Adipose tissue (tissue), 3 donors: ENCODE results near the gene SPATA3. TPM values are rescaled to one million over a fixed set of nuclear protein-coding genes. Genes with fewer than 3 reads are reported as not detected.
"Not testable (repeated sequence)": the region's sequence is repeated elsewhere in the genome, so short reads cannot be mapped to it uniquely, and the experiment has no call there.

Source experiments
- H3K27ac ChIP-seq: one replicate; pipeline ENCODE4 v1.5.1; 2013; ENCODE audit warnings: low read depth, low read length
- WGBS, 3 donors: extraction: QIAGEN DNeasy Blood & Tissue Kit; methylation state at CpG; one replicate each; pipeline ENCODE4 v1.1.7; 2013; 5-methylcytosine and 5-hydroxymethylcytosine counted together
- polyA plus RNA-seq, 3 donors: library from polyadenylated mRNA; stranded (reverse); fragments of 200-250 nt; gene quantifications; one replicate each; pipeline ENCODE4 v1.2.3, GENCODE V29; 2013
- donor health status: healthy with polysubstance abuse.
- donor health status: Bipolar disorder and iron deficiency.
- donor health status: healthy.

The SPATA3 gene
- polyA plus RNA-seq, 3 donors: not detected

GRCh38 chr2:230987137-230988020 is 8.5 kb upstream of the SPATA3 start:
- WGBS, 3 donors: 9 to 12% (median 10%) methylated on average over 32 to 34 of the region's 34 CpGs
- no peak overlapping the region for H3K27ac ChIP-seq

GRCh38 chr2:230989731-230990130 is 6.2 kb upstream of the SPATA3 start:
- WGBS, 3 donors: 90 to 94% (median 91%) methylated on average over 21 of the region's 21 CpGs
- H3K27ac ChIP-seq: no peak overlapping the region

GRCh38 chr2:230990131-230990898 is 5.6 kb upstream of the SPATA3 start:
- WGBS, 3 donors: 39 to 52% (median 39%) methylated on average over 64 to 70 of the region's 70 CpGs
- no peak overlapping the region for H3K27ac ChIP-seq

- no peak overlapping the region for H3K27ac ChIP-seq
- 38 to 65% (median 48%) methylated on average over 10 to 27 of the region's 27 CpGs for WGBS, 3 donors
These were observed 5.1 kb upstream of the SPATA3 start for GRCh38 chr2:230990899-230991150.

GRCh38 chr2:230991598-230991997 is 4.3 kb upstream of the SPATA3 start:
- WGBS, 3 donors: 72 to 89% (median 89%) methylated on average over 7 of the region's 7 CpGs
- no peak overlapping the region for H3K27ac ChIP-seq

- H3K27ac ChIP-seq: no peak overlapping the region
These were observed 740 bp downstream of the SPATA3 start for GRCh38 chr2:230996661-230997060.

- WGBS, 3 donors: 82 to 88% (median 85%) methylated on average over 2 of the region's 2 CpGs
- H3K27ac ChIP-seq: no peak overlapping the region
These were observed 3.0 kb downstream of the SPATA3 start for GRCh38 chr2:230998882-230999281.

- WGBS, 3 donors: 40 to 73% (median 68%) methylated on average over 4 of the region's 4 CpGs
- no peak overlapping the region for H3K27ac ChIP-seq
These were observed 3.6 kb downstream of the SPATA3 start for GRCh38 chr2:230999477-230999876.

GRCh38 chr2:231000211-231000904 is 4.4 kb downstream of the SPATA3 start:
- H3K27ac ChIP-seq: no peak overlapping the region
- WGBS, 3 donors: 28 to 58% (median 29%) methylated on average over 24 of the region's 24 CpGs

GRCh38 chr2:231001036-231001435 is 5.1 kb downstream of the SPATA3 start:
- 70 to 81% (median 79%) methylated on average over 7 of the region's 7 CpGs for WGBS, 3 donors

GRCh38 chr2:231001921-231002320 is 6.0 kb downstream of the SPATA3 start:
- 51 to 74% (median 55%) methylated on average over 4 of the region's 4 CpGs for WGBS, 3 donors
- H3K27ac ChIP-seq: no peak overlapping the region

More at GRCh38 chr2:231001036-231001435, 5.1 kb downstream of the SPATA3 start:
- no peak overlapping the region for H3K27ac ChIP-seq

- no peak overlapping the region for H3K27ac ChIP-seq
- WGBS, 3 donors: 86 to 90% (median 88%) methylated on average over 10 of the region's 10 CpGs
These were observed 6.7 kb downstream of the SPATA3 start for GRCh38 chr2:231002641-231003040.

- 69 to 83% (median 82%) methylated on average over 2 of the region's 2 CpGs for WGBS, 3 donors
- H3K27ac ChIP-seq: no peak overlapping the region
These were observed 7.3 kb downstream of the SPATA3 start for GRCh38 chr2:231003186-231003585.

- not testable (repeated sequence) for H3K27ac ChIP-seq
These were observed 9.0 kb downstream of the SPATA3 start for GRCh38 chr2:231004930-231005329.

GRCh38 chr2:231007286-231008098 is 11.6 kb downstream of the SPATA3 start:
- no peak overlapping the region for H3K27ac ChIP-seq
- WGBS, 3 donors: 66 to 74% (median 70%) methylated on average over 10 of the region's 10 CpGs

- WGBS, 3 donors: 81 to 88% (median 88%) methylated on average over 6 of the region's 6 CpGs
- H3K27ac ChIP-seq: no peak overlapping the region
These were observed 12.2 kb downstream of the SPATA3 start for GRCh38 chr2:231008131-231008530.

- no peak overlapping the region for H3K27ac ChIP-seq
- WGBS, 3 donors: 66 to 67% (median 66%) methylated on average over 14 of the region's 14 CpGs
These were observed 13.5 kb downstream of the SPATA3 start for GRCh38 chr2:231009236-231009919.

- no peak overlapping the region for H3K27ac ChIP-seq
- WGBS, 3 donors: 42 to 94% (median 78%) methylated on average over 2 of the region's 2 CpGs
These were observed 14.3 kb downstream of the SPATA3 start for GRCh38 chr2:231010201-231010730.
